Measurements from ENCODE around the gene BTBD9. TPM values are rescaled to one million over a fixed set of nuclear protein-coding genes. Genes with fewer than 3 reads are reported as not detected.

BTBD9 gene
- total and polyA plus RNA-seq, 9 of the 15 experiments (the other 6 are each of a cell fraction or from before 2014, with no cell fraction given): 0.08 to 1.6 (median 0.58) TPM

DNA sequence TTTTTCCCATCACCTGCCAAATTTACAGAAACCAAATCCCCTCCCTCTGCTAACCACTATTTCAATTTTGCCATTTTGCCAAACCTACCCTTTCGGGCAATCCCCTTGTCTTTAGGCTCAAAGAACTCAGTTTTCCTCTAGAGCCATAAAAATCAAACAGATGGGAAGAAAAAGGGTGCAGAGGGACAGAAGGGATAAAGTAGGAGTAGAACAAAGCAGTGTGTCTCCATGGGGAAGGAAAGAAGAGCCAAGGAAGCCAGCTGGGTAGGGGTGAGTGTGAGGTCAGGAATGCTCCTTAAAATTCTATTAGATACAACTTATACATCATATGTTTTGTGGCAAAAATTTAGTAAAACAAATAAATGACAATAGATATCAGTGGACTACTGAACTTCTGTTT, 316.5 kb downstream of the BTBD9 start:
- ATAC-seq (no peak), DNase-seq (ENCODE audit: extremely low read depth in 1 of 4, low spot score in 3 of 4) (no peak), FAIRE-seq (no peak)
- Histone ChIP-seq H3K27me3 (ENCODE audit: control insufficient read depth in 2 of 2, insufficient read depth in 2 of 2, low read length in 2 of 2) (peaks cover 0 to 17% of the 10 kb centered on the region in 2 experiments), H4K20me1 (replicated peaks; ENCODE audit: control insufficient read depth, insufficient read depth, low read length) (no peaks in the 10 kb centered on the region; the same call in 1 of the 2 replicates), H3K9ac (ENCODE audit: insufficient read depth in 1 of 2, low read depth in 2 of 2, low read length in 2 of 2) (no peak overlapping the region), H3K4me3 (no peak overlapping the region), H3K9me3 (replicated peaks; ENCODE audit: control insufficient read depth, insufficient read depth, low read depth, low read length) (no peaks in the 10 kb centered on the region), H3K79me2 (ENCODE audit: control insufficient read depth, insufficient read depth, low read length) (no peaks in the 10 kb centered on the region), H2AFZ (ENCODE audit: low read depth, low read length) (no peak overlapping the region), H3K4me1 (replicated peaks in 1 of 2; ENCODE audit: control insufficient read depth in 2 of 2, insufficient read depth in 2 of 2, low read length in 2 of 2) (no peaks in the 10 kb centered on the region), H3K4me2 (ENCODE audit: insufficient read depth, low read length) (no peak overlapping the region), H3K27ac (ENCODE audit: extremely low read depth, low read depth, low read length) (no peak overlapping the region), H3K9me1 (ENCODE audit: control insufficient read depth, insufficient read depth, low read length) (no peaks in the 10 kb centered on the region), H3K36me3 (ENCODE audit: control insufficient read depth, insufficient read depth, low read length) (no peaks in the 10 kb centered on the region)
- POLR2A ChIA-PET: interaction anchor here (0.8 kb wide), 1 partner anchor 999 kb away, joined by 4 read pairs; no protein-coding TSS in a partner anchor
- no TSS peak for BruUV-seq (replicated peaks)
- in situ Hi-C loops (cut with MboI) (no loop called here), intact Hi-C loops (cut with micrococcal nuclease) (no loop called here)
- CTCF ChIA-PET (ENCODE audit: low intra/inter-chr PET ratio): no interaction called here
- WGBS (ENCODE audit: insufficient coverage, low coverage, missing lambda C conversion rate): 0% methylated on average over 1 of the region's 1 CpG
- TF ChIP-seq ZNF780A (CRISPR knock-in tag; IDR thresholded peaks at IDR 0.05) (no peak), HCFC1 (IDR thresholded peaks at IDR 0.05; ENCODE audit: low read depth, low read length) (no peak), ZNF146 (CRISPR knock-in tag; IDR thresholded peaks at IDR 0.05; ENCODE audit: unreplicated experiment) (no peak), RNF2 (IDR thresholded peaks at IDR 0.05) (no peak), ZNF766 (CRISPR knock-in tag; conservative IDR thresholded peaks at IDR 0.05) (no peak), ZNF583 (CRISPR knock-in tag; IDR thresholded peaks at IDR 0.05) (no peak), LARP7 (IDR thresholded peaks at IDR 0.05) (no peak), RBFOX2 (IDR thresholded peaks at IDR 0.05; ENCODE audit: low read depth, low read length) (no peak), ZNF764 (CRISPR knock-in tag; IDR thresholded peaks at IDR 0.05; ENCODE audit: low read depth) (no peak), ZNF507 (tag; conservative IDR thresholded peaks at IDR 0.05) (no peak)
- TF ChIP-seq, protein P1, sequence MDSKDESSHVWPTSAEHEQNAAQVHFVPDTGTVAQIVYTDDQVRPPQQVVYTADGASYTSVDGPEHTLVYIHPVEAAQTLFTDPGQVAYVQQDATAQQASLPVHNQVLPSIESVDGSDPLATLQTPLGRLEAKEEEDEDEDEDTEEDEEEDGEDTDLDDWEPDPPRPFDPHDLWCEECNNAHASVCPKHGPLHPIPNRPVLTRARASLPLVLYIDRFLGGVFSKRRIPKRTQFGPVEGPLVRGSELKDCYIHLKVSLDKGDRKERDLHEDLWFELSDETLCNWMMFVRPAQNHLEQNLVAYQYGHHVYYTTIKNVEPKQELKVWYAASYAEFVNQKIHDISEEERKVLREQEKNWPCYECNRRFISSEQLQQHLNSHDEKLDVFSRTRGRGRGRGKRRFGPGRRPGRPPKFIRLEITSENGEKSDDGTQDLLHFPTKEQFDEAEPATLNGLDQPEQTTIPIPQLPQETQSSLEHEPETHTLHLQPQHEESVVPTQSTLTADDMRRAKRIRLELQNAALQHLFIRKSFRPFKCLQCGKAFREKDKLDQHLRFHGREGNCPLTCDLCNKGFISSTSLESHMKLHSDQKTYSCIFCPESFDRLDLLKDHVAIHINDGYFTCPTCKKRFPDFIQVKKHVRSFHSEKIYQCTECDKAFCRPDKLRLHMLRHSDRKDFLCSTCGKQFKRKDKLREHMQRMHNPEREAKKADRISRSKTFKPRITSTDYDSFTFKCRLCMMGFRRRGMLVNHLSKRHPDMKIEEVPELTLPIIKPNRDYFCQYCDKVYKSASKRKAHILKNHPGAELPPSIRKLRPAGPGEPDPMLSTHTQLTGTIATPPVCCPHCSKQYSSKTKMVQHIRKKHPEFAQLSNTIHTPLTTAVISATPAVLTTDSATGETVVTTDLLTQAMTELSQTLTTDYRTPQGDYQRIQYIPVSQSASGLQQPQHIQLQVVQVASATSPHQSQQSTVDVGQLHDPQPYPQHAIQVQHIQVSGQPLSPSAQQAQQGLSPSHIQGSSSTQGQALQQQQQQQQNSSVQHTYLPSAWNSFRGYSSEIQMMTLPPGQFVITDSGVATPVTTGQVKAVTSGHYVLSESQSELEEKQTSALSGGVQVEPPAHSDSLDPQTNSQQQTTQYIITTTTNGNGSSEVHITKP (IDR thresholded peaks at IDR 0.05; ENCODE audit: partially characterized antibody): no peak
- TF ChIP-seq, protein P2, sequence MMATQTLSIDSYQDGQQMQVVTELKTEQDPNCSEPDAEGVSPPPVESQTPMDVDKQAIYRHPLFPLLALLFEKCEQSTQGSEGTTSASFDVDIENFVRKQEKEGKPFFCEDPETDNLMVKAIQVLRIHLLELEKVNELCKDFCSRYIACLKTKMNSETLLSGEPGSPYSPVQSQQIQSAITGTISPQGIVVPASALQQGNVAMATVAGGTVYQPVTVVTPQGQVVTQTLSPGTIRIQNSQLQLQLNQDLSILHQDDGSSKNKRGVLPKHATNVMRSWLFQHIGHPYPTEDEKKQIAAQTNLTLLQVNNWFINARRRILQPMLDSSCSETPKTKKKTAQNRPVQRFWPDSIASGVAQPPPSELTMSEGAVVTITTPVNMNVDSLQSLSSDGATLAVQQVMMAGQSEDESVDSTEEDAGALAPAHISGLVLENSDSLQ (IDR thresholded peaks at IDR 0.05): no peak
- TF ChIP-seq, protein P3, sequence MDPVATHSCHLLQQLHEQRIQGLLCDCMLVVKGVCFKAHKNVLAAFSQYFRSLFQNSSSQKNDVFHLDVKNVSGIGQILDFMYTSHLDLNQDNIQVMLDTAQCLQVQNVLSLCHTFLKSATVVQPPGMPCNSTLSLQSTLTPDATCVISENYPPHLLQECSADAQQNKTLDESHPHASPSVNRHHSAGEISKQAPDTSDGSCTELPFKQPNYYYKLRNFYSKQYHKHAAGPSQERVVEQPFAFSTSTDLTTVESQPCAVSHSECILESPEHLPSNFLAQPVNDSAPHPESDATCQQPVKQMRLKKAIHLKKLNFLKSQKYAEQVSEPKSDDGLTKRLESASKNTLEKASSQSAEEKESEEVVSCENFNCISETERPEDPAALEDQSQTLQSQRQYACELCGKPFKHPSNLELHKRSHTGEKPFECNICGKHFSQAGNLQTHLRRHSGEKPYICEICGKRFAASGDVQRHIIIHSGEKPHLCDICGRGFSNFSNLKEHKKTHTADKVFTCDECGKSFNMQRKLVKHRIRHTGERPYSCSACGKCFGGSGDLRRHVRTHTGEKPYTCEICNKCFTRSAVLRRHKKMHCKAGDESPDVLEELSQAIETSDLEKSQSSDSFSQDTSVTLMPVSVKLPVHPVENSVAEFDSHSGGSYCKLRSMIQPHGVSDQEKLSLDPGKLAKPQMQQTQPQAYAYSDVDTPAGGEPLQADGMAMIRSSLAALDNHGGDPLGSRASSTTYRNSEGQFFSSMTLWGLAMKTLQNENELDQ (CRISPR knock-in tag; IDR thresholded peaks at IDR 0.05; ENCODE audit: borderline replicate concordance): no peak
- TF ChIP-seq, protein P4, sequence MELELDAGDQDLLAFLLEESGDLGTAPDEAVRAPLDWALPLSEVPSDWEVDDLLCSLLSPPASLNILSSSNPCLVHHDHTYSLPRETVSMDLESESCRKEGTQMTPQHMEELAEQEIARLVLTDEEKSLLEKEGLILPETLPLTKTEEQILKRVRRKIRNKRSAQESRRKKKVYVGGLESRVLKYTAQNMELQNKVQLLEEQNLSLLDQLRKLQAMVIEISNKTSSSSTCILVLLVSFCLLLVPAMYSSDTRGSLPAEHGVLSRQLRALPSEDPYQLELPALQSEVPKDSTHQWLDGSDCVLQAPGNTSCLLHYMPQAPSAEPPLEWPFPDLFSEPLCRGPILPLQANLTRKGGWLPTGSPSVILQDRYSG (tag; conservative IDR thresholded peaks at IDR 0.05; ENCODE audit: low read depth): no peak
